Spinal cord (tissue), 10 donors: Measurements from ENCODE around the gene HSF5. TPM values are rescaled to one million over a fixed set of nuclear protein-coding genes. Genes with fewer than 3 reads are reported as not detected.
A peak's percentile ranks its signal among the peaks of the same experiment; 100 is the strongest.
"Not testable (repeated sequence)": the region's sequence is repeated elsewhere in the genome, so short reads cannot be mapped to it uniquely, and the experiment has no call there.

Source experiments
- DNase-seq, 6 donors: peaks; one replicate each; pipeline versions ENCODE4 v3.0.0 to v3.0.0-alpha.2; 2013 to 2015; ENCODE audit warnings: low spot score in 6 of 6, low read depth in 4 of 6
- H3K27ac ChIP-seq: one replicate; pipeline ENCODE4 v1.5.1; 2013; ENCODE audit warnings: low read depth, low read length, control low read depth
- H3K27me3 ChIP-seq: one replicate; pipeline ENCODE4 v1.6.1; 2013; ENCODE audit warnings: low read length; ENCODE audit not compliant: control insufficient read depth, insufficient read depth
- H3K36me3 ChIP-seq: one replicate; pipeline ENCODE4 v1.6.1; 2013; ENCODE audit warnings: low read length; ENCODE audit not compliant: control insufficient read depth, insufficient read depth
- H3K4me1 ChIP-seq: one replicate; pipeline ENCODE4 v1.6.1; 2013; ENCODE audit warnings: low read length; ENCODE audit not compliant: control insufficient read depth, insufficient read depth
- H3K4me3 ChIP-seq: one replicate; pipeline ENCODE4 v1.5.1; 2013; ENCODE audit warnings: low read depth, low read length, control low read depth
- H3K9me3 ChIP-seq: one replicate; pipeline ENCODE4 v1.6.1; 2013; ENCODE audit warnings: low read length; ENCODE audit not compliant: control insufficient read depth, insufficient read depth
- WGBS: methylation state at CpG from one replicate; pipeline ENCODE4 v1.1.5; 2013; ENCODE audit warnings: missing lambda C conversion rate; ENCODE audit not compliant: insufficient coverage; 5-methylcytosine and 5-hydroxymethylcytosine counted together
- polyA plus RNA-seq, 2 donors: library from polyadenylated mRNA; unstranded; fragments of 120-200 nt; gene quantifications; one replicate each; pipeline ENCODE4 v1.2.1, GENCODE V29; 2013; ENCODE audit not compliant: insufficient read length in 2 of 2
- total RNA-seq, 2 donors: library from RNA; depleted of rRNA in 1 of 2; stranded (reverse); fragments of 120-200 nt in 1 of 2; fragments of >200 nt in 1 of 2; gene quantifications; one replicate each; pipeline versions ENCODE4 v1.2.3 to v1.2.4, GENCODE V29; 2013 to 2014
- donor health status: healthy.

The HSF5 gene
- total and polyA plus RNA-seq, 4 donors: 0.10 to 0.50 (median 0.24) TPM

- Histone ChIP-seq H3K36me3 (no peaks in the 10 kb centered on the region), H3K27me3 (no peaks in the 10 kb centered on the region), H3K4me3 (no peak overlapping the region), H3K9me3 (no peaks in the 10 kb centered on the region), H3K27ac (no peak overlapping the region), H3K4me1 (no peaks in the 10 kb centered on the region)
- no peak for DNase-seq
These were observed 77.3 kb downstream of the HSF5 start for GRCh38 chr17:58410714-58411407.

DNA sequence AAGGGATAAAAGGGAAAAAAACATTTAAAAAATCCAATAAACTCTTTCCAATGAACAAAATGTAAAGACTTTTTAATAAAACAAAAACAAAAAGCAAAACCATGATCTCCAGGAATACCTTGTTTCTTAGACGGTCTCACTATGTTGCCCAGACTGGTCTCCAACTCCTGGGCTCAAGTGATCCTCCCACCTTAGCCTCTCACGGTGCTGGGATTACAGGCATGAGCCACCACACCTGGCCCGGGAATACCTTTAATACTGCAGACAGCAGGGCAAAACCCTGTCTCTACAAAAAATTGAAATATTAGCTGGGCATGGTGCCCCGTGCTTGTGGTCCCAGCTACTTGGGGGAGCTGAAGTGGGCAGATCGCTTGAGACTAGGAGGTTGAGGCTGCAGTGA is 78.8 kb downstream of the HSF5 start:
- Histone ChIP-seq H3K4me1 (no peaks in the 10 kb centered on the region), H3K36me3 (no peaks in the 10 kb centered on the region), H3K4me3 (no peak overlapping the region), H3K27ac (no peak overlapping the region), H3K9me3 (no peaks in the 10 kb centered on the region), H3K27me3 (no peaks in the 10 kb centered on the region)
- 90% methylated on average over 4 of the region's 5 CpGs for WGBS
- no peak for DNase-seq

DNA sequence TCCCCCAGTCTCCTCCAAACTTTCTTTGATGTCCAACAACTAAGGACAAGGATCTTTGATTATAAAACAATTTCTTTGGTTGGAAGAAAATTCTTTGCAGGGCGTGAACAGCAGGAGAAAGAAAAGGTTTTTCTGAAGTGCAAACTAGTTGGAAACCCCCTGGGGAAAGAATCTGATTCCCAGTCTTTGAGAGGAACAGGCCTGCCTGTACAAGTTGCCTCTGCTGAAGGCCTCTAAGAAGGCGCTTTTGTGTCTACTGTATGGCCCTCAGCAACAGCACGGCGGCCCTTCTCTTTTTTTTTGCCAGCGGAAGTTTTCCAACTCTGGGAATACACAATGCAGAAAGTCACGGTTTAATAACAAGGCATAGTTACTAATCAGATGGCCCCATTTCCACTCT is 84.9 kb downstream of the HSF5 start:
- no peaks in the 10 kb centered on the region for H3K36me3 ChIP-seq
- H3K27ac ChIP-seq: peak overlapping the region; percentile 72
- H3K4me3 ChIP-seq: no peak overlapping the region
- no peaks in the 10 kb centered on the region for H3K4me1 ChIP-seq
- no peaks in the 10 kb centered on the region for H3K27me3 ChIP-seq
- WGBS: 34% methylated on average over 6 of the region's 6 CpGs
- DNase-seq: peak in 1 of 6 donors; percentile 62
- H3K9me3 ChIP-seq: no peaks in the 10 kb centered on the region

GRCh38 chr17:58402679-58403078 is 85.5 kb downstream of the HSF5 start:
- WGBS: no CpG with 5 or more reads among the region's 1 CpG
- no peak overlapping the region for H3K4me3 ChIP-seq

DNA sequence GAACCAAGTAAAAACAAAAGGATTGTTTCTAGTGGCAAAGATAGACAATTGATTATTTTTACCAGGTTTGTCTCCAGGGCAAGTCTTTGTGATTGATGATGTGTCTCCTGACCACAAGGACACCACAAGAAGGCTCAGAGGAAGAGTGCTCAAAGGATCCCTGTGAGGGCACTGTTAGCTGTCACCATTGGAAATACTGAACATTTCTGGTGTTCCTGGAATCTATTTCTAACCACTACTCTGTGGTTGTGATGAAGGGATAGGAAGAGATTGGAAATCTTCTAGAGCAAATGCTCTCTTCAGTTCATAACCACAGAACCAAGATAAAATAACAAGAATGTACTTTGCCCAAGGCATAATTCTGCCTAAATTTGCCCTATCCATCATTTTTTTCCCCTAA is 86.2 kb downstream of the HSF5 start:
- Histone ChIP-seq H3K27ac (no peak overlapping the region), H3K27me3 (no peaks in the 10 kb centered on the region), H3K36me3 (no peaks in the 10 kb centered on the region), H3K4me3 (no peak overlapping the region), H3K4me1 (no peaks in the 10 kb centered on the region), H3K9me3 (no peaks in the 10 kb centered on the region)
- DNase-seq: no peak

More at GRCh38 chr17:58402679-58403078, 85.5 kb downstream of the HSF5 start:
- Histone ChIP-seq H3K27me3 (no peaks in the 10 kb centered on the region), H3K27ac (peak overlapping the region; percentile 72), H3K36me3 (no peaks in the 10 kb centered on the region), H3K4me1 (no peaks in the 10 kb centered on the region), H3K9me3 (no peaks in the 10 kb centered on the region)
- no peak for DNase-seq

DNA sequence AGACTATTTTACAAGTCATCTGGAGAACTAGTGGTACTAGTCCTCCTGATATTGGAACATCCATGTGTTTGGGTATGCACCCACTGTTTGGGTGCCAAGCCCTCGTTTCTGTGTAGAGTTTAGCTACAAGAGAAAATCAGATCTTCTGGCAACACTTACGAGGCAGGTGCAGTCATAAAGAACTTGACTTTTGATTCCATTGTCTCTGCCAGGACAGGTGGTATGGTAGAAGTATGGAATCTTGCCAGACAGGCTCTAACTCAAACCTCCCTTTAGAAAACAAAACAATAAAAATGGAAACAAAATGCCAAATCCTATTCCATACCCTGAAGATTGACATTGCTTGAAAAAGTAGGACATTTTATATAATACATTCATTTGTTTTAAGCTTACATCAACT is 86.9 kb downstream of the HSF5 start:
- H3K9me3 ChIP-seq: no peaks in the 10 kb centered on the region
- no peaks in the 10 kb centered on the region for H3K27me3 ChIP-seq
- H3K27ac ChIP-seq: no peak overlapping the region
- no peaks in the 10 kb centered on the region for H3K4me1 ChIP-seq
- no peak overlapping the region for H3K4me3 ChIP-seq
- DNase-seq: no peak
- WGBS: no CpG with 5 or more reads among the region's 2 CpGs
- H3K36me3 ChIP-seq: no peaks in the 10 kb centered on the region

DNA sequence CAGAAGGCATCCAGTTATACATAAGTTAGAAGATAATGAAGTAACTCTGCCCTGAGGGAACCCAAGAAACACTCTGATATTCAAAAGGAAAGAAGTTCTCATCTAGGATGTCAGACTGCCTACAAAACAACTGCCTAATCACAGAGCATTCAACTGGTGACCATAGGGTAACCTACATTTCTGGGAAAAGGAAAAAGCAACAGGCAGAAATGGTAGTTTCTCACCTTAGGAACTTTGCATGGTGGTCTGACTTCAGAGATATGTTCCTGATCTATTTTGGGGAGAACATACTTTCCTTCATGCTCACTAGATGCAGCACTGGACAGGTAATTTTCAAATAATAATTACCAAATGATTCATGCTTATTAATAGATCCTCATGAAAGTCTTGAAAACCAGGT is 87.4 kb downstream of the HSF5 start:
- Histone ChIP-seq H3K27ac (no peak overlapping the region), H3K4me3 (no peak overlapping the region), H3K36me3 (no peaks in the 10 kb centered on the region), H3K27me3 (no peaks in the 10 kb centered on the region), H3K4me1 (no peaks in the 10 kb centered on the region), H3K9me3 (no peaks in the 10 kb centered on the region)
- DNase-seq: no peak

- no peak for DNase-seq
- no peaks in the 10 kb centered on the region for H3K36me3 ChIP-seq
- no peaks in the 10 kb centered on the region for H3K27me3 ChIP-seq
- H3K4me1 ChIP-seq: no peaks in the 10 kb centered on the region
- WGBS: 100% methylated on average over 2 of the region's 3 CpGs
- no peaks in the 10 kb centered on the region for H3K9me3 ChIP-seq
- H3K27ac ChIP-seq: no peak overlapping the region
- no peak overlapping the region for H3K4me3 ChIP-seq
These were observed 88.2 kb downstream of the HSF5 start for GRCh38 chr17:58399974-58400373.

- no peaks in the 10 kb centered on the region for H3K36me3 ChIP-seq
- no peak overlapping the region for H3K4me3 ChIP-seq
- no peaks in the 10 kb centered on the region for H3K4me1 ChIP-seq
- no peaks in the 10 kb centered on the region for H3K27me3 ChIP-seq
- WGBS: no CpG with 5 or more reads among the region's 3 CpGs
- DNase-seq: no peak
- H3K27ac ChIP-seq: no peak overlapping the region
- H3K9me3 ChIP-seq: no peaks in the 10 kb centered on the region
These were observed 89.5 kb downstream of the HSF5 start for GRCh38 chr17:58398574-58399266.

- not testable (repeated sequence) for DNase-seq, H3K9me3 ChIP-seq, H3K27ac ChIP-seq, H3K4me3 ChIP-seq, H3K36me3 ChIP-seq, H3K4me1 ChIP-seq, H3K27me3 ChIP-seq
- 93% methylated on average over 2 of the region's 5 CpGs for WGBS
These were observed 90.8 kb downstream of the HSF5 start for GRCh38 chr17:58397421-58397820.
